Amniotic stem cell (primary cell): Measurements from ENCODE around the gene DSCAML1.

Experiments used
- DNase-seq: peaks from one replicate; lab custom pipeline; 2025; lab: John Stamatoyannopoulos, UW

Gene DSCAML1

DNA sequence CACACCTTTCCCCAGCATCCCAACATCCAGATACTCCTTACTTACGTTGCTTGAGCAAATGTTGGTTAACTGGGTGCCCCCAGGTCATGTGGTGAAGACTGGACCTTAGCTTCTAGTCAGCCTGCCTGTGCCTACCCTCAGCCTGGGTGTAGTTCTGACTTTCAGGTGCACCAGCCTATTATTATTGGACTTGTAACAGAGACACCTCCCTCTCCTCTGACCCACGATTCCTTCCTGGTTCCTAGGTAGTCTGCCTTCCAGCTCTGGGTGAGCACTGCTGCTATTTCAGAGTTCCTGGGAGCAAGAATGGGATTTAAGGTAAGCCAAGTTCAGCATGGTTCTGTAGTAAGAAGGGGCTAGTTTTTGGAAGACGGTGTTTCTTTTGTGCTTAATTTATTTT lies 138.2 kb downstream of the DSCAML1 start:
- DNase-seq, result no peak

- no peak for DNase-seq
These were observed 139.2 kb downstream of the DSCAML1 start for GRCh38 chr11:117657794-117658193.

DNA sequence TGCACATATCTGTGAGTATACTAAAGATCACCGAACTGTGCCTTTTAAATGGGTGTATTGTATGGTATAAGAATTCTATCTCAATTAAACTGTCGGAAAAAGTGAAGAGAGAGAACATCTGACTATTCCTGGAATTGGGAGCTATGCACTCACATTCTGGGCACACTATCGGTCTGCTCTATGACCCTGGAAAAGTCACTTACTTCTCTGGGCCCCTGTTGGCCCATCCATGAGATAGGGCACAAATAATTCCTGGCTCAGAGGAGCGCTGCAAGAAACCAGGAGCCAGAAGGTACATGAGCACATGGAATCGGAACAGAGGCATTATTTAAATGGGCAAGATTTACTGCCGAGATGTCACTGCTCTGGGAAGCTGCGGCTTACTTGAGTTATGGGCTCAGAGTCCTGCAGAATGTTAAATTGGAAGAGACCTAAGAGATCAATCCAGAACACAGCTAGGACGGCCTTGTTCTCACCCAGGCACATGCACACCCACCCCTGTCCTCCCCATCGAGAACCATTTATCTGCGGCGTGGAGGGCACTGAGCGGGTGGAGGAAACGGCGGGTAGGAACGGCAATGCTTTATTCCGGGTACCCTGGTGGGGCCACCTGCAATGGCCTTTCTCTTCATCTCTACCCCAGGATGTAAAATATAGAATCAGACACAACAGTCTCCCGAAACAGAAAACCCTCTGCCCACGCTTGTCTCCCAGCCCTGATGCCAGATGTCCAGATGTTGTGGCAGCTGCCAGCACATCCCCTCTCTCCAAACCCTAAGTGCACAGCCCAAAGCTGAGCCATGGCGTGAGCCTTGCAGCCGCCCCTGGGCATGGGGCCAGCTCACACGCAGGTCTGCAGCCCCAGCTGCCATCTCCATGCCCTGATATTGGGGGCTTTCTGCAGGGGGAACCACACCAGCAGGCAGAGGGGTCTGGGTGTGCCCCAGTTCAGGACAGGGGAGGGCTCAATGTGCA lies 142.4 kb downstream of the DSCAML1 start:
- DNase-seq, result no peak

GRCh38 chr11:117652521-117652920 lies 144.5 kb downstream of the DSCAML1 start:
- DNase-seq, result no peak

GRCh38 chr11:117649296-117650055 lies 147.5 kb downstream of the DSCAML1 start:
- no peak for DNase-seq

DNA sequence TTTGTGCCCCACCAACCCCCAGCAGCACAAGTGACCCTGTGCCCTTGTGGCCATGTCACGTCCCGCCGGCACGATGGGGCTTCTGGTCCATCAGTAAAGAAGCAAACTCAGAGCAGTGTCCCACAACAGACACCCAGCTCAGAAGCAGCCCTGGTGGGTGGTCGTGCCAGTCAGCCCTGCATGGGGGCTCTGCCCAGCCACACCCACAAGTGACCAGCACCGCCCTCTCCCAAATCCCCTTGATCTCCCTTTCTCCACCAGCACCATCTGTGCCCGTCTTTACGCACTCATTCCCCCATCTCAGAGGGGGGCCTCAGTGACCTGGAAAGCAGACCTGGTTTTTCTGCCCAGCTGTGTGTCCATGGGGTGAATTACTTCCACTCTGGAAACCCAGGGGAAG lies 149.1 kb downstream of the DSCAML1 start:
- DNase-seq, result no peak

DNA sequence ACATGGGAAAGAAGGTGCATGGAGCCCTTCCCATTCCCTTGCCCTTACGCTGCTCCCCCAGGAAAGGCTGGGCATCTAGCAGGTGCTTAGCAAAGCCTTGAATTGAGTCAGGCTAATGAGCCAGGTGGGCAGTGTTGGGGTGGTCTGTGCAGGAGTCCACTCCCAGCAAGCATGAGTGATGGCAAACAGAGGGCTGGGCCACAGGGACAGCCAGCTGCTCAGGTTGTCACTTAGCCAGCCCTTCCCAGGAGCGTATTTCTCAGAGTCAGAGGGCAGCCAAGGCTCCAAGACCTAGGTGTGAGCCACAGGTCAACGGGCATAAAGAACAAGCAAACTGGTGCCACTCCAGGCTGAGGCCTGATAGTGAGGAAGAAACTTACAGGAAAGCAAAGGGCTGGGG lies 149.8 kb downstream of the DSCAML1 start:
- DNase-seq, result no peak

GRCh38 chr11:117646411-117646810 lies 150.6 kb downstream of the DSCAML1 start:
- no peak for DNase-seq

GRCh38 chr11:117644403-117645155 lies 152.4 kb downstream of the DSCAML1 start:
- no peak for DNase-seq

GRCh38 chr11:117643606-117644300 lies 153.3 kb downstream of the DSCAML1 start:
- DNase-seq, result no peak

DNA sequence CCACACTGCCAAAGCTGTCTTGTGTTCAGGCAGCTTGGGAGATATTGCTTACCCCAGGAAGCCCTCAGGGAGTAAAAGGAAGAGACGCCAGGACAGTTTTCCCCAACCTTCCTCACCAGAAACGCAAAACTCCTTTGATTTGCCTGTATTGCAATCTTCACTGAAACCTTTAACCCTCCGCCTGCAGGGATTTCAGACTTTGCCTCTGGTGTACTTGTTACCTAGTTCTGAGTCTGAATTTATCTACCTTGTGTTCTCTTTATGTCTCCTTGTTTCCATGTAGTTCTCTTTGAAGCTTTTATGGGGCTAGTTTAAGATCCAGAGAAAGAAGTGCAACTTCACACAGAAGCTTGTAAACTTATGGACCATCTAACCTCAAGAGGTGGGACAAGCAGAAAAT lies 154.2 kb downstream of the DSCAML1 start:
- DNase-seq, result no peak

DNA sequence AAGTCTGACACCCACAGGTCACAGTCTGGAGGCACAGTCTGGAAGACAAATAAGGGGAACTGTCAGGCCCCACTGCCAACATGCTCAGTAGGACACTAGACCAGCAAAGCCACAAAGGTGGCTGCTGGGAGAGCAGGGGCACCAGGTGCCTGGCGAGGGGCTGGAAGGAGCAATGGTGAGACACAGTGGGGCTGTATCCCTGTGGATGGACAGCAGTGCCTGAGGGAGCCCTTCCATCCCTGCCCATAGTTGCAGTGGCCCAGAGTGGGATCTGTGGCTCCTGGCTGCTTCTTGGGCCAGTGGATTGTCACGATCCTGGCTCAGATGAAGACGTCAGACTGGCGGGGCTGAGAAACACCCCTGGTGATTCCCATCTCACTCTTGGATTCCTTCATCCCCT lies 154.6 kb downstream of the DSCAML1 start:
- no peak for DNase-seq

GRCh38 chr11:117641008-117641915 lies 155.8 kb downstream of the DSCAML1 start:
- no peak for DNase-seq

DNA sequence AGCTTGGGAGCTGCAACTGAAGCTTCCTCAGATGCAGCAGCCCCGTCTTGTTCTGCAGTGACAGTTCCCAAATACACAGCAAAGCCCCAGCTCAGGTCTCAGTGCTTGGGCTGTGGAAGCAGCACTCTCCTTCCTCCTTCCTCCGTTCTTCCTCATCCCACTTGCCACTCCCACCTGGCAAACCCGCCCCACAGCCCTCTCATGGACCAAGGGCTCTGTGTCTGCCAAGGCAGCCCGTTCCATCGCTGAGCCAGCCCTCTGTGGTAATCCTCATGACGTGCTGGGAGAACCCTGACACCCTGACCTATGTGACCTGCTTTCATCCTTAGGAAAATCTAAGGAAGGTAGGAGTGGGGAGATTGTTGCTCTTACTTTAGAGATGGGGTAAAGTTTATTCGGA lies 157.0 kb downstream of the DSCAML1 start:
- no peak for DNase-seq

DNA sequence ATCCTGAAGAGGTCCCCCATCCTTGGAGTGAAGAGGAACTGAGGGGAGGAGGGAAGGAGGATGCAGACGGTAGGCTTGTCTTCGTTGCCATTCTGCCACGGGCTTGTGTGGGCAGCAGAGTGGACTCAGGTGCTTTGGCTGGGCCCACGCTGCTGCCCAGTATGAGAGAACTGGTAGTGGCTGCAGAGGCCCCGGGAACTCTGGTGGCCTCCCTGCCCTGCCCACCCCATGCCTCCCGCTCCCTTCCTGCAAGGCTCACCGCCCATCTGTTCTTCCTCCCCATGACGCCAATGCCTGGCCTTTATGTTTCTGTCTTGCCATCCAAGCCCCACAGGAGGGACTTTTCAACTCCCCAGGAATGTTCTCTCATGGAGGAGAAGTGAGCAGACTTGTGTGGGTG lies 157.4 kb downstream of the DSCAML1 start:
- DNase-seq, result no peak

- no peak for DNase-seq
These were observed 158.0 kb downstream of the DSCAML1 start for GRCh38 chr11:117638911-117639543.

DNA sequence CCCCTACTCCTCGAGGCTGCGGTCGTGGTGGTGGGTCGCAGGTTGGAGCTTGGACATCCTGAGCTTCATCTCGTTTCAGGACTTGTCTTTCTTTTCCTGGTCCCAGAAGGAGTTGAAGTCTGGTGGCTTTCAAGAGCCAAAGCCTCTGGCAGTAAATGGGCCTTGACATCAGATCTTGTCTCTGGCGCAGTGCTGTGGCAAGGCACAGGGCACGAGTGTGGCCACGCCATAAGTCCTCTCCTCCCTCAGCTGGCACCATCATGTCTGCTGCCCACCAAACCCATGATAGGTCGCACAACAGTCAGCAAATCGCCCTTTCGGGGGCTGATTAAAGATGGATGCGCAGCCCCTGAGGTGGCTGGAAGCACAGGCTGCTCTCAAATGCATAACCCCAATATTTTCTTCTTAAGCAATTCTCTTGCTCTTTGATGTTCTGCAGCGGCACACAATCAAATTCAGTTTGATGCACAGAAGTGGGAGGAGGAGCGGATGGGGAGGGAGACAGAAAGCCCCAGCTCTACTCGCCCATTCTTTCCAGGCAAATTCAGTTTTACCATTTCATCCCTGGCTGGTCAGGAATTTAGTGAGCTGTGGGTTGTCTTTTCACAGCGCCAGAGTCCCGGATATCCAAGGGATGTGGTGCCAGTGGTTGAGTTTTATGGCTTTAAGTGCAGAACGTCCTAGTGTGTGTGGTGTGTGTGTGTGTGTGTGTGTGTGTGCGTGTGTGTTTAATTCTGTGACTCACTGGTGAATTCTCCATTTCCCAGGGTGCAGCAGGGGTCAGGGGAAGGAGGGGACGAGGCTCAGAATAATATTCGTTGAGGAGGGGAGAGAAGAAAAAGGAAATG lies 162.0 kb downstream of the DSCAML1 start:
- DNase-seq, result no peak

- DNase-seq, result no peak
These were observed 162.8 kb downstream of the DSCAML1 start for GRCh38 chr11:117633976-117634755.
